Right ventricle myocardium inferior (tissue), 1 donor: ENCODE measurements around the gene STX4. TPM values are rescaled to one million over a fixed set of nuclear protein-coding genes. Genes with fewer than 3 reads are reported as not detected.
A peak's percentile ranks its signal among the peaks of the same experiment; 100 is the strongest.

Experiments
- ATAC-seq: fragments of 200-7000 bp; cut with Tn5 transposase; one replicate; pipeline ENCODE4 v1.9.1; 2020; ENCODE audit warnings: mild to moderate bottlenecking, moderate library complexity
- DNase-seq: peaks from one replicate; pipeline ENCODE4 v3.0.0; 2021; ENCODE audit errors: missing footprints
- intact Hi-C: fragments of 100-400 bp; cut with DNase I; formaldehyde crosslinking; loops from one replicate; pipeline ENCODE4 v1.11.0; 2022
- total RNA-seq: library from RNA; stranded (reverse); fragmentation: NEBNext Ultra II Directional; extraction: Animal tissue kit (Norgen Biotek cat#: 25700); gene quantifications from one replicate; pipeline ENCODE4 v1.2.1, GENCODE V29; 2021
- donor health status: DM: no; HTN: yes; CAD: no; lungs with severe emphysema.

The STX4 gene
- total RNA-seq, 1 donor from 2014 or later = 42.3 TPM

DNA sequence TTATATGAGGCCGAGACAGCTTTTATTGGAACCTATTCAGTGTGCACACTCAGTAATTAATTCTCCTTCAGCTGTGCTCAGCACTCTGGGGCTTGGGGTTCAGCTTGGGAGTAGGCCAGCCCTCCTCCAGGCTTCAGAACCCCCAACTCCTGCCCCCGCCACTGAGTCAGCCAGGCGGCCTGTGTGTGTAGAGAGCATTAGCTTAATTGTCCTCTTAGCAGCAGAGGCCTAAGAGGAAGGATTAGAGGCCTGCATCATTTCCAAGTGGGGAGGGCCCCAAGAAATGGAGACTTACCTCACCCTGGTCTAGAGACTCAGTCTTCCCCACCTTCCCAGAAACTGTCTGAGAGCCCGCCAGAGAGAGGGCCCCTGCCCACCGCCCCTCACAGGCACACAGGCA, 54.6 kb downstream of the STX4 start:
- no peak for ATAC-seq
- peak; percentile 41 for DNase-seq
- intact Hi-C loops = no loop called here

DNA sequence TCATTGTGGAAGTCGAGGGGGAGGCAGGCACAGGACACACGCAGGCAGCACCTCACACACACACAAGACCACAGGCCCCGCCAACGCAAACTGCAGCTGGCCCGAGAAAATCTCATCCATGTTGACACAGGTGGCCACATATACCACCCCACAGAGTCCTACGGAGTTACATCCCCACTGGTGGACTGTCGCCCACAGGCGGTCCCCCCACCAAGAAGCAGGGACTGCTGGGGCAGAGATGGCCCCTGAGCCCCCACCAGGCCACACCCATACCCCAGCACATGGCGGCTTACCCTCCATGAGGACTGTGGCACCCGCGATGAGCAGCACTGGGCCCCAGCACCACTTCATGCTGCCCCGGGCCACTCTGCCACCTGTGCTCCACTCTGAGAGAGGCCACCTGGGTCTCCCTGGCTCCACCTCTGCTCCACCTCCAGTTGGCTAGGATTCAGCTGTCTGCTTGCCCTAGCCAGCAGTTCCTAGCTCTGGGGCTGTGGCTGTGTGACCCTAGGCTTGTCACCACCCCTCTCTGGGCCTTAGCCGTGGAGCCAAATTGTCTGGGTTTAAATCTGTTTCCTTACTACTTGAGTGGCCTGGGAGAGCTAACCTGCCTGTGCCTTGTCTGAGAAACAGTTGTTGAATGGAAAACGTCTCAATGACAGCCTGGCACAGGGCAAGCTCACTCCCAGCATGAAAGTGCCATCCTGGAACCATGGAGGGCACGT, 55.3 kb downstream of the STX4 start, which contains the start of gene PRSS53:
Gene PRSS53, minus strand, starts transcription at position 485 of the 725 bp plus-strand sequence. Its CDS starts 134 bp downstream, at position 351.
- intact Hi-C loops = no loop called here
- peak; percentile 8 for DNase-seq
- no peak for ATAC-seq

DNA sequence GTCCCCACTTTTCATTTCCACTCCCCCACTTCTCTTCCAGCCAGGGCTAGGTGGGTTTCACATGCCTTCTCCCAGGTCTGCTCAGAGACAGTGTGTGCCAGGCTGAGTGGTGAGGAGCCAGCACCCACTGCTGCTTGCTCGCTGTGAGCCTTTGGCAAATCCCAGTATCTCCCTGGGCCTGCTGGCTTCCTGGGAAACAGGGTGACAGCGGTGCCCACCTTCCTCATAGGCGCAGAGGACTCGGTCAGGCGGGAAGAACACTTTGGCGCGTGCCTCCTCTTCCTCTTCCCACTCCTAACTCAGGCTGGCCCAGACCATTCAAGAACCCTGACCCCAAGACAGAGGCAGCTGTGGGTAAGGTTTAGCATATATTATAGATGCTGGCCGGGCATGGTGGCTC, 55.8 kb downstream of the STX4 start:
- ATAC-seq = no peak
- DNase-seq = peak; percentile 13
- intact Hi-C loops = no loop called here

Other genes with a start within 250 kb of the STX4 start
- 17.4 TPM for gene ZNF629, start 246.4 kb upstream of the STX4 start, total RNA-seq
- 32.2 TPM for gene BCL7C, start 139.5 kb upstream of the STX4 start, total RNA-seq
- 8.7 TPM for gene CTF1, start 136.9 kb upstream of the STX4 start, total RNA-seq
- gene FBXL19, start 110.0 kb upstream of the STX4 start, total RNA-seq = 6.3 TPM
- 11.4 TPM for gene ORAI3, start 84.5 kb upstream of the STX4 start, total RNA-seq
- gene SETD1A, start 75.8 kb upstream of the STX4 start, total RNA-seq = 9.4 TPM
- gene HSD3B7, start 48.4 kb upstream of the STX4 start, total RNA-seq = 7.0 TPM
- 0.41 TPM for gene STX1B, start 22.9 kb upstream of the STX4 start, total RNA-seq
- gene ZNF668, start 40.7 kb downstream of the STX4 start, total RNA-seq = 5.3 TPM
- gene ZNF646, start 40.9 kb downstream of the STX4 start, total RNA-seq = 9.9 TPM
- gene PRSS53, start 55.4 kb downstream of the STX4 start, total RNA-seq = 0.62 TPM
- 41.1 TPM for gene VKORC1, start 61.2 kb downstream of the STX4 start, total RNA-seq
- gene BCKDK, start 74.8 kb downstream of the STX4 start, total RNA-seq = 79.7 TPM
- gene KAT8, start 84.1 kb downstream of the STX4 start, total RNA-seq = 67.4 TPM
- gene PRSS8, start 102.2 kb downstream of the STX4 start, total RNA-seq = not detected
- gene PRSS36, start 116.5 kb downstream of the STX4 start, total RNA-seq = 3.0 TPM
- 86.8 TPM for gene FUS, start 146.6 kb downstream of the STX4 start, total RNA-seq
- gene PYCARD, start 169.2 kb downstream of the STX4 start, total RNA-seq = 9.1 TPM
- gene TRIM72, start 180.6 kb downstream of the STX4 start, total RNA-seq = 2.1 TPM
- not detected for gene PYDC1, start 183.6 kb downstream of the STX4 start, total RNA-seq
- 10.4 TPM for gene ITGAM, start 226.4 kb downstream of the STX4 start, total RNA-seq